ENCODE measurements around the gene SREBF2.
"Not testable (repeated sequence)": the region's sequence is repeated elsewhere in the genome, so short reads cannot be mapped to it uniquely, and the experiment has no call there.

SREBF2 gene

GRCh38 chr22:41948928-41949296 lies 116.0 kb downstream of the SREBF2 start:
- DNase-seq = not testable (repeated sequence)

GRCh38 chr22:41949297-41949965 lies 116.5 kb downstream of the SREBF2 start:
- DNase-seq = no peak

- no peak for DNase-seq
Observed at GRCh38 chr22:41951898-41952474, 119.1 kb downstream of the SREBF2 start, which contains the start of gene SMIM45. TSS of gene SMIM45 (plus strand) at chr22:41952150.

GRCh38 chr22:41952713-41953112 lies 119.8 kb downstream of the SREBF2 start:
- no peak for DNase-seq

Data from right hindlimb (tissue), 1 donor.